HG03108 (cell line): ENCODE measurements around the gene SLC4A4.

ENCODE experiments used
- ATAC-seq: cut with Tn5 transposase; IDR thresholded peaks from one replicate; pipeline ENCODE4 v1.9.1; 2021; ENCODE audit warnings: moderate library complexity; ENCODE audit not compliant: unreplicated experiment

Gene SLC4A4

DNA sequence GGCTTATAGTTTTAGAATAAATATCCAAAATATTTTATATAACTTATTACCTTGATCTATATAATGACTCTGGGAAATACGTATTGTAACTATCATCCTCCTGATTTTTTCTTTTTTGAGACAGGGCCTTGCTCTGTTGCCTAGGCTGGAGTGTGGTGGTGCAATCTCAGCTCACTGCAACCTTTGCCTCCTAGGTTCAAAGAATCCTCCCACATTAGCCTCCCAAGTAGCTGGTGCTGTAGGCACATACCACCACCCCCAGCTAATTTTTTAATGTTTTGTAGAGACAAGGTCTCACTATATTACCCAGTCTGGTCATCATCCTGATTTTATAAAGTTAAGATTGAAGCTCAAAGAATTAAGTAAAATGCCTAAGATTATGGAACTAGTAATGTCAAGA lies 193.6 kb downstream of the SLC4A4 start:
- no peak for ATAC-seq

DNA sequence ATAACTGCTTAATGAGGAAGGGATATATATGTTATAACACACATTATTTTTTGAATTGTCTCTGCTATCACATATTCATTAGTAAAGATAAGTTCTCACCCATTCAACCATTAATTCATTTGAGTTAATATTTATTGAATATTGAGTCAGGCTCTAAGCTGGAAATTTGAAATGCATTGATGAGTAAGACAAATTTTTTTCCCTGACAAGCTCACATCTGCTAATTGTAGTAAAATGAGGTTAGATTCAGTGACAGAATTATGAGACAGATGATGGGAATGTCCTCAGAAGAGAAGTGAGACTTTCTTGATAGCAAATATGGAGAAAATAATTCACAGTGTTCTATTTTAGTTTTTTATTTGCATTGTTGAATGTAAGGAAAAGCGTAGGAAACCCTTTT lies 194.3 kb downstream of the SLC4A4 start:
- ATAC-seq: no peak

DNA sequence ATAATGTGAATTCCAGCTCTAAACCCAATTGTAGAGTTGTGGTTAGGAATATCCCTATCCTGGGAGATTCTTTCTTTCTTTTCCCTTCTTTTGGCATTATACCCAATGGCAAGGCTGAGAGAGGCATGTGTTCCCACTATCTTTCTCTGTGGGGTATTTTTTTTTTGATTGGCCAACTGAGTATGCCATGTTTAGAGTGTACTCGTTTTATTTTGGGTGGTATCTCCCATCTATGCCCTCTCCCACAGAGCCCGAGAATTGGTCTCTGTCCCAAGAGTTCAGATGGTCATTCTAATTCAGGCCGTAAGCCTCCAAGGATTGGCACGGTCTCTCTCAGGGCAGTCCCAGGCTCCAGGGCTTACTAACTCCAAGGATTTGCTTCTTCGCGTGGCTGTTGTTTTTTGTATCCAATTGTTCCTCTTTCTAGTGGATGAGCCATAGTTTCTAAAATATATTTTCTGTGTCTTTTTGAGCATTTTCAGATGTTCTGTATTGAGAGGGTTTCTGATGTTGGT lies 198.8 kb downstream of the SLC4A4 start:
- no peak for ATAC-seq

DNA sequence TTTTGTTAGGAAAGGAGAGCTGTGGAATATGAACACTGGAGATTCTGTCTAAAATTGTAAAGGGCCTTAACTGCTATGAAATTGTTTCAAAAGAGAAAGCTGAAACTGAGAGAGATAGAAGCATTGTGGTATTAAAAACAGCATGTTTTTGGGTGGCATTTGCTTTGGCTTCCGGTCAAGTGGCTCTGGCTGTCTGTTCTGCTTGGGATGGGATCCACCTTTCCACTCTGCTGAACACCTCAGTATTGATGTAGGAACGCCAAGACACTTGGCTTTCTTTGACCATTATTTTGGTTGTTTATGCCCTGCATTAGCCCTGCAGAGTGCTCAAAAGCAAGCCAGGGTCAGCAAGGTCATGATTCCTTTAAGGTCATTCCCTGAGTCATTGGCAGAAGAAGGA lies 199.7 kb downstream of the SLC4A4 start:
- no peak for ATAC-seq

DNA sequence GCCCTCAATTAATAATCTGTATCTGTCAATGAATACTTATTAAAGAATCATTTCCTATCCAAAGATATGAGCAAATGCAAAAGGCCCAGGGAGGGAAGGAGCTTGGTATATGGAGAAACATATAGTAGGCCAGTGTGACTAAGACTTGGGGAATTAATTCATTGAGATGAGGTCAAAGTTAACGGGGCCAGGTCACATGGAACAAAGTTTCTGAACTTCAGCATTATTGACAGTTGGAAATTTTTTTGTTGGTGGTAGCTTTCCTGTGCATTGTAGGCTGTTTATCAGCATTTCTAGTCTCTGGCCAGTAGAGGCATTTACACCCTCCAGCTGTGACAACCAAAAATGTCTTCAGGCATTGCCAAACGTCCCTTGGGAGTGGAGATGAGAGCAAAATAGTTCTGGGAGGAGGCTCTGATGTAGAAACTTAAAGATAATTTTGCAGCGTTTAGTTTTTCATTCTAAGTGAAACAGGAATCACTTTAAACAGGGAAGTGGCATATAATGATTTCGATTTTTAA lies 202.0 kb downstream of the SLC4A4 start:
- ATAC-seq: no peak

DNA sequence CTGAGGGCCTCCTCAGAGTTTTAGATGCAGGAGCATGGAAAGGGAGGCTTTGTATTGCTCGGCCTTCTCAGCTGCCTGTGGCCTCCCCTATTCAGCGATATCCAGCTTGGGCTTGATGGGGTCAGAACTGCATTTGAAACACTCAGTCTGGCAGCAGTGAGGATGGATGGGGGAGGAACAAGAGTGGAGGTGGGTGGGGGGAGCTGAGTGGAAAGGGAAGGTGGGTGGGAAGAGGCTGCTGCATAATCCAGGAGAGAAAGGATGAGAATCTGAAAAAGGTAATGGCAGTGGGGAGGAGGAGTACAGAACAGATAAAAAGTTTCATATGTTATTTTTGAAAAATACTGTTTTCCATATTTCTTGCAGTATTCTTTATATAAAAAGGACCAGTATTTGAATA lies 202.7 kb downstream of the SLC4A4 start:
- no peak for ATAC-seq

DNA sequence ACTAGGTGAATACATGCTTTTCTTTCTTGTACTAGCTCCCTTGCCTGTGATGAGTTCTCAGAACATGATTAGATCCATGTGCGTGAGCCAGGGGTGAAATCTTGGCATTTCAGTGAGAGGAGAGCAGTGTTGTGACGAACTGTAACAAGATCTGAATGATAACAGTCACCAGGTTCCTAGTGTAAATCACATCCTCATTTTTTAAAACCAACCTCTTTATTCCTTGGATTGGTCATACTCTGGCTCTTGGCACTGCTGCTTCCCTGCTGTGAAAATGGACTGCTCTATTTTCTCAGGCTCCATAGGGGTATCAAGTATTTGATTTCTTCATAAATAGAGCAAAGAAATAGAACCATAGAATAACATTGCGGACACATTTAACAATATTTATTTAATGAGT lies 206.3 kb downstream of the SLC4A4 start:
- no peak for ATAC-seq

DNA sequence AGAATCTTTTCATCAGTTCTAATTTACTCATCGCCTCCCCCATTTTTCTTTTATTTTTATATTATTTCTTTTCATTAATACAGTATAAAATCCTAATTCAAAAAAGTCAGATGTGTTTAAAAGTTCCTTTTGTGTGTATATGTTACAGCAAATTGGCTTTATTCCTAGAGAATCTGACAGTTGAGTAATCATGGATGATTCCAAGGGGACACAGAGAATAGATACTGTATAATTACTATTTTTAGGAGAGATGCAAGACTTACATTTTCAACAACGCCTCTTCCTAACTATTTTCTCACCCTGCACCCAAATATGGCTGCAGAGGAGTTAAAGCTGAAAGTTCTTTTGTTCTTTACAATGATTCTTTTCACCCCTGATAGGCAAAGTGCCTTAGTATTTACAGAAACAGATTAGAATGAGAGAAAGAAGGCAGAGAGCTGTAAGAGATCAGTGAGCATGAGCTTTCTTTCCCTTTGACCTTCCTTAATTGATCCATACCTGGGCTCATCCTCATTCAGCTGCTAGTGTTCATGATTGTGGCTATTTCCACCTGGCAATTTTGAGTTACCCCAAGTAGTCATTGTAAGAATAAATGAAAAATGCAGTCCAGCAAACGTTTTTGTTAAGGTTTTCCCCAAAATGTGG lies 210.8 kb downstream of the SLC4A4 start:
- ATAC-seq: no peak

DNA sequence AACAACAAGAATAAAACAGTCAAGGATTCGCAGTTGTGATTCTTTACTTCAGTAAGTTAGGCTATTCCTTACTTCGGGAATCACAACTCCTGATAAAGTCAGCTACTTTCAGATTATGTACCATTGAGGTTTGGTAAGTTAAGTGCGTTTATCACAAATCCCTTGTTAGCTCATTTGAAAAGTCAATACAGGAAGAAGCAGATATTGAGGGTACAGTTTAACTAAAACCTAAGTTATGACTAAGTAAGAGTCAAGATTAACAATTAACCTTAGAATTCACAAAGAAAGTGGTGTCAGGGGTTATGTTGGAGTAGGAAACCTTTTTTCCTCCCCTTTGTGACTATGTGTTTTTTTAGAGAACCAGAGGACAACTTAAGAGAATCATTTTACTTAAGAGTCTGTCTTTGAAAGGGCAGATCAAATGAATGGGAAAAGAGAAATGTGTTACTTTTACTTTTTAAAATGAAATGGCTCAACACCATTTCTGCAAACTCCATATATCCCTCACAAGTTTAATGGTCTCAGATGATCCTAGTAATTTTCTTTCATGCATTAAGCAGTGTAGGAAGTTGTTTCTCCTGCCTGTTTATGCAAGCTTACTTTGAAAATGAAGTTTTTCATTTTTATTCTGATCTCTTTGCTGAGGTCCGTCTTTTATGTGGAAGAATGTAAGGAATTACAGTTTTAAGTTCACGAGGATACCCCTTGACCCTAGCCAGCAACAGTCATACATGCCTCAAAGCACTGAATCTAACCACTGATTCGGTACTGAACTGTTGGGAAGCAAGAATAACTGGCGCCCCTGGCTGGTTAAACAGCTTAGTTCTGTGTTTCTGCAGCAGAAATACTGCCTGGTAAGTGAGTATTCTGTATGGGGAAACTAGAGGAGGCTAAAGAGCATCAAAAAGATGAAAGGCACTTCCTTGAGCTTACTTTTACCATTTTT lies 211.7 kb downstream of the SLC4A4 start:
- ATAC-seq: no peak

DNA sequence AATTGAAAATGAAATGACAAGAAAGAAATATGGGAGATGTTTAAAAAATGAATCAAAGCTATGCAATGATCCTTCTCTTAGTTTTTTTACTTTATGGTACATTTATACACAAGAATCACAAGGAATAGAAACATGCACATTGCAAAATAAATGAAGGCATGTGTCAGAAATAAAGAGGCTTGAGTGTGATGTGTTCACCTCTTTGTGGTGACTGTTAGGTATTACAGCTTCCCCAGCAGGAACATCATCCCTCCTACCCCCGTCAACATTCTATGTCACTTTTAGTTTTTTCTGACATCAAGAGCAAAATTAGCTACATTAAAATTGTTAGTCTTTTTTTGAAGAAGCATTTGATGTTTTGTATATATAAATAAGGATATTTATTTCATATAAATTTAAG lies 214.8 kb downstream of the SLC4A4 start:
- ATAC-seq: no peak

DNA sequence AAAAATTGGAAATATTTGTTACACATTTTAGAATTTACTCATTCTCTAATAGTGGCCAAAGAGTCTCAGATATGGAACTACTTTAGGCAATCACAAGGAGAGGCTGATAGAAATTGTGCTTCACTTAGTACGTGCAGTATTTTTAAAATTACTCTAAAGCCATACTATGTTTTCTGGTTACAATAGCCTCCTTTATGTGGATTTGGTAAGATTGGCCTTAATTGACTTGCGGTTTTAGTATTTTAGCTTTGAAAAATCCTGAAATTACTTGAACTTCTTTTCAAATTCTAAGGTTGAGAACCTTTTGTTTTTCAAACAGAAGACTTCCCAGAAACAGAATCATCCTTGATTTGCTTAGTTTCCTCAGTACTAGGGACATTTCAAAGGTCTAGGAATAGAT lies 215.2 kb downstream of the SLC4A4 start:
- no peak for ATAC-seq

DNA sequence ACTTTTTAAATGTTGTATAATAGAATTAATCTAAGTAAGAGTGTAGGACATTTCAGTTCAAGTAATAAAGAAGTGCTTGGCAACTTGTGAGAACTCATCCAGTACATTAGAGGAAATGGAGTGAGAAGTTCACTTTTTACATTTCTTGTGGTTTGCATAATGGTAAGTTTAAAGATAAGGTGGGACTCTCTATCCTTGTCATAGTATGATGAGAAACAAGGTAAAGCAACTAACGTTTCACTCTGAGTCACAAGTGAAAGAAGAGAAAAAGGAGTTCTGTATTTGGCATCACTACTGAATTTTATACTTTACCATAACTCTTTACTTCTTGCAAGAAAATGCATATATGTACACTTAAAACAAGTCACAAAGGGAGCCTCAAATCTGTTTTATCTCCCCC lies 219.4 kb downstream of the SLC4A4 start:
- no peak for ATAC-seq

DNA sequence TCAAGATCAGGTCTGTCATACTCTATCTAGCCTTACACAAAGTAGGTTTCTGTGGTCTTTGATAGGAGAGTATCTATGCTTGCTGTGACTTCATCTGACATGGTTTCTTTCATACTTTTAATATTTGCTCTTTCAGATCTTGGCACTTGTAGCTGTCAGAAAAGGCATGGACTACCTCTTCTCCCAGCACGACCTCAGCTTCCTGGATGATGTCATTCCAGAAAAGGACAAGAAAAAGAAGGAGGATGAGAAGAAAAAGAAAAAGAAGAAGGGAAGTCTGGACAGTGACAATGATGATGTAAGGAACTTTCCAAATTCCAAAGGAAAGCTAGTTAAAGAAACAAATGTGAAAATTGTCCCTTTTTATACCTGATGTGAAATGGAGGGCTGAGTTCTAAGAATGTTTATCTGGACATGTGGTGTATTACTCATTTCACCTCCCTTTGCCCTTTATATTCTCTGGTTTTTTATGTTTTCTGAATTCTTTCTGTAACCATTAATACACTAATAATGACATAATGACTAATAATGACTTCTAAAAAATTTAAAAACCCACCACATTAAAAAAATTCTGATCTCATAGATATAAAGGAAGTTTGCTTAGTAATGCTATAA lies 221.2 kb downstream of the SLC4A4 start:
- no peak for ATAC-seq

DNA sequence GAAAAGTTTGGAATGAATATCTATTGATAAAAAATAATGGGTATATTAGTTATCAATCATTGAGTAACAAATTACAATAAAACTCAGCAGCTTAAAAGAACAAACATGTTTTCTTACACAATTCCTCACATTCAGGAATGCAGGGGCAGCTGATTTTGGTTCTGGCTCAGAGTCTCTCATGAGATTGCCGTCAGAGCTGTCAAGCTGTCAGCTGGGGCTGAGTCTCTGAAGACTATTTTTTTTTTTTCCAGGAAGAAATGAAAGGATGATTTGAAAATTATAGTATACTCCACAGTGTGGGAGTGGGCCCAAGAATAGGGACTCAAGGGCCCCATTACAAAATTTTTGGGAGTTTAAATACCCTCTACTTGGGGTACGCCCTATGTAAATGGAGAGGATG lies 226.0 kb downstream of the SLC4A4 start:
- ATAC-seq: no peak

DNA sequence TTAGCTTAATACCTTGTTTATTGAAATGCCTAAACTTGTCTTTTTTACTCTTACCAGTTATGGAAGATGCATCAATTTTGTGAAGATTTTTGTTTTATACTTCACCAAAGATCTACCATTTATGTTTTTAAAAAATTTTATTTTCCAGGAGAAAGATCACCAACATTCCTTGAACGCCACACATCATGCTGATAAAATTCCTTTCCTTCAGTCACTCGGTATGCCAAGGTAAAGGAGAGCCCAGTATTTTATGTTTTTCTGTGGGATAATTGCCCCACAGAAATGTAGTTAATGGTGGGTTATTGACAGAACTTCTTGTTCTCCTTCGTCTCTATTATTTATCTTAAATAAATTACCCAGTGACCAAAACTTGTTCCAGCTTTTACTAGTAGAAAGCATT lies 228.0 kb downstream of the SLC4A4 start:
- ATAC-seq: no peak

DNA sequence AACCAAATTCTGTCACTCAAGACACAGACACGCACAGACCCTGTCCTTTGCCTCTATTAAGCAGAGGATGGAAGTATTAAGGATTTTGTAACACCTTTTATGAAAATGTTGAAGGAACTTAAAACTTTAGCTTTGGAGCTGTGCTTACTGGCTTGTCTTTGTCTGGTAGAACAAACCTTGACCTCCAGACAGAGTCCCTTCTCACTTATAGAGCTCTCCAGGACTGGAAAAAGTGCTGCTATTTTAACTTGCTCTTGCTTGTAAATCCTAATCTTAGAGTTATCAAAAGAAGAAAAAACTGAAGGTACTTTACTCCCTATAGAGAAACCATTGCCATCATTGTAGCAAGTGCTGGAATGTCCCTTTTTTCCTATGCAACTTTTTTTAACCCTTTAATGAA lies 229.3 kb downstream of the SLC4A4 start:
- ATAC-seq: no peak

DNA sequence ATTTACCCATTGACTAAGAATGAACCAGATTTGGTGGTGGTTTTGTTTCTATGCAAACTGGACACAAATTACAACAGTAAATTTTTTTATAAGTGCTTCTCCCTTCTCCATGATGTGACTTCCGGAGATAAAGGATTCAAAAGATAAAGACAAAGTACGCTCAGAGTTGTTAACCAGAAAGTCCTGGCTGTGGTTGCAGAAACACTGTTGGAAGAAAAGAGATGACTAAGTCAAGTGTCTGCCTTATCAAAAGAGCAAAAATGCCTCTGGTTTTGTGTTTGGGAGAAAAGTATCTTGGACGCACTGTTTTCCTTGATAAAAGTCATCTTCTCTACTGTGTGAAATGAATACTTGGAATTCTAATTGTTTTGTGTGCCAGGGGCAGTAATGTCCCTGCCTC lies 231.7 kb downstream of the SLC4A4 start:
- no peak for ATAC-seq

DNA sequence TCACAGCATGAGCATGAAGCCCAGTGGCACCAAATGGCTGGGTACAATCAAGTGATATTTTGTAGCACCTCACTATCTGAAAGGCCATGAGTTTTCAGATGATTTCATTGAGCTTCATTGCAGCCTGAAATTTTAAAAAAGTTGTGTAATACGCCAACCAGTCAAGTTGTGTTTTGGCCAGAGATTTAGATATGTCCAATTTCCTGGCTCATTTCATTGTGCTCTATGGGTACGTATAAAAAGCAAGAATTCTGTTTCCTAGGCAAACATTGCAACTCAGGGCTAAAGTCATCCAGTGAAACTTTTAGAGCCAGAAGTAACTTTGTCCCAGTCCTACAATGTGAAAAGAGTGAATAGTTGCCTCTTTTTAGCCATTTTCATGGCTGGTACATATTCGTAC lies 232.5 kb downstream of the SLC4A4 start:
- ATAC-seq: no peak

DNA sequence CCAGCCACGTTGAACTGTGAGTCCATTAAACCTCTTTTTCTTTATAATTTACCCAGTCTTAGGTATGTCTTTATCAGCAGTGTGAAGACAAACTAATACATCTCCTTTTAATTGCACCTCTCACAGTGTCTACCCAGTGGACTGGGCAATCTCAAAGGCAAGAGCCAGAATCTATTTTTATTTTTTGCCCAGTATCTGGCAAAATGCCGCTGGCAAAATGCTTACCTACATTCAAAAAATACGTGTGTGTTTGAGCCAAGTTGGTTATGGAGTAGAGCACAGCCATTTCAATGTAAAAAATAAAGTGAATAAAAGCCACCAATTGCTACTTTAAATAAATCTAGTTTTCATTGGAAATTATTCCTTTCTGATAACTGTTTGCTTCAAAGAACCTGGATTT lies 245.2 kb downstream of the SLC4A4 start:
- ATAC-seq: no peak

DNA sequence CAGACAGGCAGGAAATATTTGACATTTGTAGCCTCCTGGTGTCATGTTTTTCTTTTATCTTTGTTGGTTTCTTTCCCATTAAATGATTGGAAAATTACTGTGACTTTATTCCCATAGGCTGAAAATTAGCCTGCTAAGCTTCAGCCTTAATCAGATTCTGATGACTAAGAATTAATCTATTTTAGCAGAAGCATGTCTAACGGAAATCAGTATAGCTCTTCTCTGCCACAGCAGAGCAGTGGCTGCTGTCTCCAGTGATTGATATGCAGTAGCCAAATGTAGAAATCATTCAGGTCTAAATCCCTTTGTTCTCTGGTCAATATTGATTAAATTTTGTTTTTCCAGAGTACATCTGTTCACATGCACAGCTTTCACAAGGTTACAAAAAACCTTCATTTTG lies 245.8 kb downstream of the SLC4A4 start:
- ATAC-seq: no peak

DNA sequence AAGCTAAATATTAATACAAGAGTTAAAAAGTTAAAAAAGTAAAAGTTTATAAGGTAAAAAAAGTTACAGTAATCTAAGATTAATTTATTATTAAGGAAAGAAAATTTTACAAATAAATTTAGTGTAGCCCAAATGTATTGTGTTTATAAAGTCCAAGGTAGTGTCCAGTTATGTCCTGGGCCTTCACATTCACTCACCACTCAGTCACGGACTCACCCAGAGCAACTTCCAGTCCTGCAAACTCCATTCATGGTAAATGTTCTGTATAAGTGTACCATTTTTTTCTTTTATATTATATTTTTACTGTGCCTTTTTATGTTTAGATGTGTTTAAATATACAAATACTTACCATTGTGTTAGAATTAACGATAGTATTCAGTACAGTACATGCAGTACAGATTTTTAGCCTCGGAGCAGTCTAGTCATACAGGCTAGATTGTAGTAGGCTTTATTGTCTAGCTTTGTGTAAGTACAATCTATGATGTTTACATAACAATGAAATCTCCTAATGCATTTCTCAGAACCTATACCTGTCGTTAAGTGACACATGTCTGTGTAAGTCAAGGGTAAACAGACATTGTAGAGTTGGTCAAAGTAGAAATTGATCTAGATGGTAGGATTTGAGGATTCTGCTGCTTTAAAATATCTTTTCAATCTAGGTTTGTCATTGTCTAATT lies 247.4 kb downstream of the SLC4A4 start:
- no peak for ATAC-seq
